Measurements from ENCODE around the gene B3GAT3.
A peak's percentile ranks its signal among the peaks of the same experiment; 100 is the strongest.

DNA sequence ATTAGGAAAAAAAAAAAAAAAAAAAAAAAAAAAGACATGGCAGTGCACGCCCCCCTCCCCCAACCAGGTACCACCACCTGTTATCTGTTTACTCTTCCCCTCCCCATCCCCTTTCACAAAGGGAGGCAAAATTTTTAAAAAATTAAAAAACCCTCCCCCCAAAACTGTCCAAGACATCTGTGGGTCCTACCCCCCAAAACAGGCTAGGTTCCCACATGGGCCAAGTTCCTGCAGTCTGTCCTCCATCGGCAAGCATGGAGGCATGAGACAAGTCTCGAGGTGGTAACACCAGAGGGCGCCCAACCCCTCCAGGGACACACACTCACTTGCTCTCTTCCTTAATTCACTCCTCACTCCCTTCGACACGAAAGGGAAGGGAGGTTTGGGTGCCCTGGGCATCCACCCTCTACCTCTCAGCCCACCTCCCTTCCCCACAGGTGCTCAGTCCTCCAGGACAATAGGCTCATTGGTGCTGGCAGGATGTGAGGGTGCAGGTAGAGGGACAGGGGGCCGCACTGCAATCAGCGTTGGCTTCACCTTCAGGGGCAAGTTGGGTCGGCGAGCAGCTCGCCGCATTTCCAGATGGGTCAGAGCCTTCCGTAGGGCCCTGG, 28.2 kb downstream of the B3GAT3 start:
- TF ChIP-seq, protein P1, sequence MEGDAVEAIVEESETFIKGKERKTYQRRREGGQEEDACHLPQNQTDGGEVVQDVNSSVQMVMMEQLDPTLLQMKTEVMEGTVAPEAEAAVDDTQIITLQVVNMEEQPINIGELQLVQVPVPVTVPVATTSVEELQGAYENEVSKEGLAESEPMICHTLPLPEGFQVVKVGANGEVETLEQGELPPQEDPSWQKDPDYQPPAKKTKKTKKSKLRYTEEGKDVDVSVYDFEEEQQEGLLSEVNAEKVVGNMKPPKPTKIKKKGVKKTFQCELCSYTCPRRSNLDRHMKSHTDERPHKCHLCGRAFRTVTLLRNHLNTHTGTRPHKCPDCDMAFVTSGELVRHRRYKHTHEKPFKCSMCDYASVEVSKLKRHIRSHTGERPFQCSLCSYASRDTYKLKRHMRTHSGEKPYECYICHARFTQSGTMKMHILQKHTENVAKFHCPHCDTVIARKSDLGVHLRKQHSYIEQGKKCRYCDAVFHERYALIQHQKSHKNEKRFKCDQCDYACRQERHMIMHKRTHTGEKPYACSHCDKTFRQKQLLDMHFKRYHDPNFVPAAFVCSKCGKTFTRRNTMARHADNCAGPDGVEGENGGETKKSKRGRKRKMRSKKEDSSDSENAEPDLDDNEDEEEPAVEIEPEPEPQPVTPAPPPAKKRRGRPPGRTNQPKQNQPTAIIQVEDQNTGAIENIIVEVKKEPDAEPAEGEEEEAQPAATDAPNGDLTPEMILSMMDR (IDR thresholded peaks at IDR 0.05): peak; percentile 36 to 60 (median 55)
- no peak for TF ChIP-seq POLR2A (IDR thresholded peaks at IDR 0.05)
